ENCODE results near the gene CRYGD.
"Not testable (repeated sequence)": the region's sequence is repeated elsewhere in the genome, so short reads cannot be mapped to it uniquely, and the experiment has no call there.

CRYGD gene

GRCh38 chr2:208129744-208130711 lies 5.7 kb upstream of the CRYGD start, which contains the start of gene CRYGC:
CRYGC (minus strand) TSS chr2:208129828; CDS start chr2:208129792, 36 bp downstream.
- DNase-seq (ENCODE audit: low read depth, low spot score) = no peak

GRCh38 chr2:208128136-208128535 lies 3.8 kb upstream of the CRYGD start:
- DNase-seq (ENCODE audit: low read depth, low spot score) = no peak

- no peak for DNase-seq (ENCODE audit: low read depth, low spot score)
Measured at GRCh38 chr2:208127090-208127489, 2.8 kb upstream of the CRYGD start.

- DNase-seq (ENCODE audit: low read depth, low spot score) = no peak
Measured at GRCh38 chr2:208125251-208125650, 927 bp upstream of the CRYGD start.

GRCh38 chr2:208122248-208122647 lies 2.1 kb downstream of the CRYGD start:
- DNase-seq (ENCODE audit: low read depth, low spot score) = no peak

- DNase-seq (ENCODE audit: low read depth, low spot score) = no peak
Measured at GRCh38 chr2:208118918-208119317, 5.4 kb downstream of the CRYGD start.

- not testable (repeated sequence) for DNase-seq (ENCODE audit: low read depth, low spot score)
Measured at GRCh38 chr2:208117390-208117789, 6.9 kb downstream of the CRYGD start.

- no peak for DNase-seq (ENCODE audit: low read depth, low spot score)
Measured at GRCh38 chr2:208112969-208113368, 11.4 kb downstream of the CRYGD start.

- not testable (repeated sequence) for DNase-seq (ENCODE audit: low read depth, low spot score)
Measured at GRCh38 chr2:208112273-208112745, 12.0 kb downstream of the CRYGD start.

- no peak for DNase-seq (ENCODE audit: low read depth, low spot score)
Measured at GRCh38 chr2:208103616-208104015, 20.7 kb downstream of the CRYGD start.

- DNase-seq (ENCODE audit: low read depth, low spot score) = no peak
Measured at GRCh38 chr2:208101716-208102631, 22.4 kb downstream of the CRYGD start.

GRCh38 chr2:208099682-208100470 lies 24.4 kb downstream of the CRYGD start:
- DNase-seq (ENCODE audit: low read depth, low spot score) = no peak

GRCh38 chr2:208098701-208099100 lies 25.6 kb downstream of the CRYGD start:
- not testable (repeated sequence) for DNase-seq (ENCODE audit: low read depth, low spot score)

- DNase-seq (ENCODE audit: low read depth, low spot score) = no peak
Measured at GRCh38 chr2:208098267-208098666, 26.1 kb downstream of the CRYGD start.

- DNase-seq (ENCODE audit: low read depth, low spot score) = no peak
Measured at GRCh38 chr2:208097801-208098200, 26.5 kb downstream of the CRYGD start.

- DNase-seq (ENCODE audit: low read depth, low spot score) = no peak
Measured at GRCh38 chr2:208097313-208097712, 27.0 kb downstream of the CRYGD start.

- no peak for DNase-seq (ENCODE audit: low read depth, low spot score)
Measured at GRCh38 chr2:208096080-208096479, 28.2 kb downstream of the CRYGD start.

GRCh38 chr2:208093128-208093527 lies 31.2 kb downstream of the CRYGD start:
- DNase-seq (ENCODE audit: low read depth, low spot score) = no peak

GRCh38 chr2:208092093-208092832 lies 32.1 kb downstream of the CRYGD start:
- no peak for DNase-seq (ENCODE audit: low read depth, low spot score)

GRCh38 chr2:208090420-208090819 lies 33.9 kb downstream of the CRYGD start:
- no peak for DNase-seq (ENCODE audit: low read depth, low spot score)
